NAMALWA (cell line): ENCODE data around the gene ITPRID1.

Experiments used
- DNase-seq: peaks from one replicate; pipeline ENCODE4 v3.0.0-alpha.2; 2015; ENCODE audit warnings: low spot score

The ITPRID1 gene

DNA sequence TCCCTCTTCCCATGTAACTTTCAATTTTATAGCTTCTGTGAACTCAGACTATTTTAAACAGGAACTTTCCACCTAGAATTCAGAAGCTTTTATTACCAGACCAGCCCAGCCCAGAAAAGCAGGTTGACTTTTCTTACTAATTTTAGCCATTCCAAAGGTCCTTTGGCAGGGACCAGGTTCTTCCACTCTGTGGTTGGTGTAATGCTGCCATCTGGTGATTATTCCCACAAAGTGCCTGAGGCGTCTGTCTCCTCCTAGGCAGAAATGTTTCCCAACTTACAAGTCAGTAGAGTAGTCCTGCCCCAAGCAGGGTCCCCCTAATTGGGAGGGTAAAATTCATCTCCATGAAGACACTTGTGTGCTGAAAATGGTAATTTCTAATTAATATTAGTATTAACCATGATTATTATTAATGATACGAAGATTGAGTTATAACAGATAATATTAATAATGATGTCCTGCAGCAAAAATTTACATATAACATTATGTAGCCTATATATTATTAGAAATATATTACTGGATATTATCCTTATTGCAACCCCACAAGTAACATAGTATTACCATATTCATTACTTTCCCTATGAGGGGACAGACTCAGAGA lies 120.1 kb downstream of the ITPRID1 start:
- peak; percentile 42 for DNase-seq

DNA sequence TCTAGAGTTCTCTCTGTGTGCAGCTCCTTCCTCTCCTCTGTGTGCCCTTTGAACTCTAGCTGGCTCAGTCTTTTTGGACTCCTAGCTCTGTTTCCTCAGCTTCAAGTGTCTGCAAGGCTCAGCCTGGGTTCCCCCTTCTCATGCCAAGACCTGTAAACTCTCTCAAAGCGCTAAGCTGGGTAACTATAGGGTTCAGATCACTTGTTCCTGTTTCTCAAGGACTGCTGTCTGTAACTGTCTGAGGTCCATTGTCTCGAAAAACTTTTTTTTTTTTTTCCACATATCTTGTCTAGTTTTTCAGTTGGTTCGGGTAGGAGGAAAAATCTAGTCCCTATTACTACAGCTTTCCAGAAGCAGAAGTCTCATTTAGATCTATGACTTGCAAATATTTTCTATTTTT lies 126.5 kb downstream of the ITPRID1 start:
- DNase-seq = no peak

DNA sequence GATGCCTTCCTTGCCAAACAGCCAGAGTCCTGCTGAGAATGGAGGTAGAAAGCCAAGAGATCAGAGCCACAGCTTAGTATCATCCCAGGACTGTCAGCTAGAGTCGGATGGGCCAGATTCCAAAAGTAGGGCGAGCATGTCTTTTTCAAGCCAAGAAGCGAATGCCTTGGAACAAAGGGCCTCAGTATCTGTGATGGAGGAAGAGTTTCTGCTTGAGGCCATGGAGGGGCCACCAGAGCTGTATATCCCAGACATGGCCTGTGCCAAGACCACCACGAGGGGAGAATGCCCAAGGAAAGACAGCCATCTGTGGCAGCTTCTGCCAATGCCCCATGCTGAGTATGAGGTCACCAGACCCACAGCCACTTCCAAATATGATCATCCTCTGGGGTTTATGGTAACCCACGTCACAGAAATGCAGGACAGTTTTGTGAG lies 128.8 kb downstream of the ITPRID1 start:
- no peak for DNase-seq

DNA sequence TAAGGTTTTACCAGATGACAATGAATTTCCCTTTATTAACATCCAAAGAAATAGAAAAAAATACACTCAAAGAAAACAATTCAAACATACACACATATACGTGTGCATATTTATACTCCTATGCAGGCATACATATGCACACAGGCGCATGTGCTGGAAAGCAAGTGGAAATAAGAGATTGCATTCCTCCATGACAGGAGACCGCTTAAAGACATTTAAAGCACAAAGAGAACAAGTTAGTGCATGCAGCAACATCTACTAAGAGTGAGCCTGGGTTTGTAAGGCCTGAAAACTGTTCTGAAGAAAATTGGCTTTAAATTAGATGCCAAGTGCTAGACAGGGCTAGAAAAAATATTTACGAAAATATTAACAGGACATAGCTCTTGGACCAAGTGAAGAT lies 133.1 kb downstream of the ITPRID1 start:
- no peak for DNase-seq

DNA sequence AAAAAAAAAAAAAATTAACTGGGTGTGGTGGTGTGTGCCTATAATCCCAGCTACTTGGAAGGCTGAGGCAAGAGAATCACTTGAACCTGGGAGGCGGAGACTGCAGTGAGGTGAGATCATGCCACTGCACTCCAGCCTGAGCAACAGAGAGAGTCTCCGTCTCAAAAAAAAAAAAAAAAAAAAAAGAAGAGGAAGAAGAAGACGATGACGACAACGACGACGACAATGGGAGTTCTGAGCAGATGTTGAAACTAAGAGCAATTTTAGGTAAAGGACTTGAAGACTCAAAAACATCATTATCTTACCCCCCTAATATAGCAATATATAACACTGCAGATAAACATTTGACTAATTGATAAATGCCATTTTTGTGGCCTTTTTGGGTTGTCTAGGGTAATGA lies 133.6 kb downstream of the ITPRID1 start:
- DNase-seq = no peak

DNA sequence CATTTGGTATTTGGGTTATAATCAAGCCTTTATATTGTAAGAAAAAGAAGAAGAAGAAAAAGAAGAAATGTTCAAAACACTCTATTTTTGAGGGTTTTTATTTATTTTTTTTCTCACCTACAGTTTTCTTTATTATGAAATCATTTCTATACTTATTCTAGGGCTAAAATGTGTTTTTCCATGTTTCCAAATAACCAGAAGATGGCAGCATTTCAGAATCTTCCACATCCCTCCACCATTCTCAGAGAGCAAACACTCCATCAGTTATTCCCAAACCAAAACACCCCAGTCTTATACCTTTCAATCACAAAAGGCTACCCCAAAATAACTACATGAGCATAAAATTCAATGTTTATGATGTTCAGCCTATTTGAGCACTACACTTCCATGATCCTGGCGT lies 134.4 kb downstream of the ITPRID1 start:
- DNase-seq = no peak

DNA sequence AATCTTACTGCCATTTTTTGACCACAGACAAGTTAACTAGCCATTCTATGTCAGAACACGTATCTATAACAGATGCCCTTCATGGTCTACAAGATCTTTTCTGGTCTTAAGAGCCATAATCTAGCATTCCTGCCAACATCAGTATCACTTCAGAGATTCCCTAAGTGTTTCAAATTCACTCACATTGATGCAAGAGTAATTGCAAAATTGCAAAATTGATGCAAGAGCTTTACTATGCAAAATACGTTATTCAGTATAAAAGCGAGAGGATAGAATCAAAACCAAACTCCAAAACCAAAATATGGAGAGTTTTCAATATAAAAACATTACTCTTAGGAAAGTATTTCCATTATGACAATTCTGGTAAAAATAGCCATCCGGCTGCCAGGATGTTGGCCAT lies 135.0 kb downstream of the ITPRID1 start:
- no peak for DNase-seq

DNA sequence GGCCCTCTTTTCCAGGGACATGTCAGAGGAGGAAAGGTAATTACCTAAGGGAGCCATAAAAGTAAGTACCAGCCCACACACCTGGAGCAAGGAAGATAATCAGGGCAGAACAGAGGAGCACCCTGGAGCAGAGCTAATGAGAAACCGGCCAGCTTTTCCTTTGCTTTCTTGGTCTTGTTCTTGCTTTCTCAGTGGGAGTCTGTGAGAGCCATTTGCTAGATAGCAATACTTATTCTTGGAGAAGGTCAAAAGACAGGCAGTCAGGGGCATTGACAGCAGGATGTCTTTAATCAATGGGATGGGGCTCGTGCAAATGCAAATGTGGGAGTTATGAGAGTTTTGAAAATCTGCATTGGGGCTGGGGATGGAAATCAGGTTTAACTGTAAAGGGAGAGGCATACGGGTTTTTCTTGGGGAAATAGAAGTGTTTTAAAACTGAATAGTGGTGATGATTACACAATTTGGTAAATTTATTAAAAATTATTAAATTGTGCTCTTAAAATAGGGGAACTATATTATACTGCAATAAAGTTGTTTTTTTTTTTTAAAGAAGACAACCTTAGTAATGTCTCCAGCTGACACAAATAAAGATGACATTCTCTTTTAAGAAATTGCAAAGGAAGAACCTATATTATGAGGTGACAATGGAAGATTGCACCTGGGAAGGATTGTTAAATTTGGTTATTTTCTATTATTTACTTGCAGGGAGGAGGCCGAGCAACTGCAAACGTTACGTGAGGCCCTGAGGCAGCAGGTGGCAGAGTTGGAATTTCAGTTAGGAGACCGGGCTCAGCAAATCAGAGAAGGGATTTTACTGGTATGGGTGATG lies 137.6 kb downstream of the ITPRID1 start:
- DNase-seq = no peak

DNA sequence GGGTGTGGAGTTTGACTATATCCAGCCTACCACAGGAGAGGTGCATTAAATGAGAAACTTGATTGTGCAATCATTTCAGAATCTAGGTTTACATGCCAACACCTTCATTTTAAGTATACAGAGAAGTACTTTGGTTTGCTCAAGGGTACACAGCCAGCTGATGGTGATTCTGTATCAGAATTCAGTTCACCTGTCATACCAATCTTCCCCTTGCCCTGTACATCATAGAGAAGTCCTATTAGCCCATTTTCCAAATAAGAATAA lies 138.1 kb downstream of the ITPRID1 start:
- DNase-seq = no peak

DNA sequence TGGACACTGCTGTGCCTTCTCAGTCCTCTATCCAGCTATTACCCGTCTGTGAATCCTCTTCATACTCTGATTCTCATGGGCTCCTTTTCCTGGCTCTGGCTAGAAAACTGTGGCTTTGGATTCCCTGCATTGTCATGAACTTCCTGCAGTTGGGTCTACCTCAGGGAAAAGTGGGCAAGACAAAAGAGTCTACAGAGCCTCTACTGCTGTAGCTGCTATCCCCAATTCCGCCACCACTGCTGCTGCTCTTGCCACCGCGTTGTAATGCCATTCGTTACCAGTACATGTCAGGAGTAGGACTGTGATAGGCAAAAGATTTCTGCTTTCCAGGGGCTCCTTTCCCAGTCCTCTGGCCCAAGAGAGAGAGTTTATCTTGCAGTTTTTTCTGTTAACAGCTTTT lies 149.2 kb downstream of the ITPRID1 start:
- peak; percentile 13 for DNase-seq

DNA sequence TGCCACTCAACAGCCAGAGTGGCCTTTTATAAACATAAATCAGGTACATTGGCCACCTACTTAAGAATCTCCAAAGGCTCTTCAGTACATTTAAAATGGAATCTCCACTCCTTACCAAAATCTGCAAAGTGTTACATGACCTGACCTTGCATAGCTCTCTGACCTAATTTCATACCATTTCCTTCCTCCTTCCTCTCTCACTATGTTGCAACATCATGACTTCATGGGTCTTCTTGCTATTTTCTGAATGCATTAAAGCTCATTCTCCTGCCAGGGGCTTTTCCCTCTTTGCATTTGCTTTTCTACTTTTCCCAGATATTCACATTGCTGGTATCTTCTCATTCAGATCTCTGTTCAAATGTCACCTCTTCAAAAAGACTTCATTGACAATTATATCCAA lies 151.0 kb downstream of the ITPRID1 start:
- no peak for DNase-seq

DNA sequence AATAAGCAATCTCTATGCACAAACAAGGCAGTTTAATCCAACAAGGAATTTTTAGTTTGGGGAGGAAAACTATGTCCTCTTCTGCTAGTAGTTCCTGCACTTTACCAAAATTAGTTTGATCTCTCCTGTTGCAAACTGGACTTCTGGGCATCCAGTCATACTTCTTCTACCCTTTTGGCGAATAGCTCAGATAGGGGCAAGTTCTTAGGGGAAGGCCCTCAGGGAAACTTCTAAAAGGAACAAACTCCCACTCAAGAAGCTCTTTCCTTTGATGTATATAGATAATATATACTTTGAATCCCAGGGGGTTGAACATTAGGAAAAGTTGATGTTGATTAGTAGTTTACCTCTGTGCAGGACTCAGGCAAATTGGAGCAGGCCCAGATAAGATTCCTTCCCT lies 151.7 kb downstream of the ITPRID1 start:
- DNase-seq = no peak

DNA sequence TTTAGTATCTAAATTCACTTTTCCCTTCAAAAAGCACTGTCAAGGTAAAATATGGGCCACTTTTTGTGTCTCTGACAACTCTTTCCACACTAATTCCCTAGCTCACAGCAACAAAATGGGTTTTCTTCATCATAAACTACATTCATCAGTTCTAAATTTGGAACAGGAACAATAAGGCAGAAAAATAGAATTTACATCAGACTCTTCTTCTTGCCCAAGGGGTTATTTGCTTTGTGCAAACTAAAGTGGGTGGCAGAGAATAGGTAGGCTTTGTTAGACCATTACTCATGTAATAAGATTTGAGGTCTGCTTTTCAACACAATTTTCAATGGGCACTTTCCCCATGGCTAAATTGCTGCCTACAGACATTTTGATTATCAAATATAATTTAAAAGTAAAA lies 155.6 kb downstream of the ITPRID1 start:
- DNase-seq = no peak

DNA sequence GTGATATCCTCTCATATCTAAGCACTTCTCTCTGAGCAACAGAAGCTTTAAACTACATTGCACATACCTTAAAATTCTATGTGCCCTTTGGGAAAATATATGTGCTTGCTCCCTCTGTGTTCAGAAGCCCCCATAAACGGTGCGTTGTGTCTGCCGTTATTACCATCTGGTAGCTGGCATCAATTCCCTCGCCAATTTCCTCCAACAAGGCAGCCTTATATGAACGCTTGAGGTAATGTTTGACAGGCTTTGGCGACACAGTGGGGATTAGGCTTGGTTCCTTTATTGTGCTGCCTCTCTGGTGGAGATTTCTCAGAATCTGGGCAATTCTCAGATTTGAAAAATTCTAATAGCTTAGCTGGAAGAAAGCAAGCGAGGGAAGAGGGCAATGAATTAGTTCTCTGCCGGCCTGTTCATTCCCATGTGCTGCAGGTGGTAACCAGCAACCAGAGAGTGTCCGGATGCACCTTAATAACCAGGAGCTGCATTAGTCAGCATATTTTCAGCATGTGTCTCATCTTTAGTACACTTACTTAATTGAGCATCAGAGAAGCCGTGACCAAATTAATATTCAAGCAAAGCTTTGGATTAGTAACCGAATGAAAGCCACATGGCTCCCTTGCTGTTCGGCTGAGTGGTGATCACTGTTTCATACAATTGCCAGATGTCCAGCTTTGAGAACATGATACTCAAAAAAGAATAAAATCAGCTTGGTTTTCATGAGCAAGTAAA lies 165.8 kb downstream of the ITPRID1 start:
- DNase-seq = no peak

DNA sequence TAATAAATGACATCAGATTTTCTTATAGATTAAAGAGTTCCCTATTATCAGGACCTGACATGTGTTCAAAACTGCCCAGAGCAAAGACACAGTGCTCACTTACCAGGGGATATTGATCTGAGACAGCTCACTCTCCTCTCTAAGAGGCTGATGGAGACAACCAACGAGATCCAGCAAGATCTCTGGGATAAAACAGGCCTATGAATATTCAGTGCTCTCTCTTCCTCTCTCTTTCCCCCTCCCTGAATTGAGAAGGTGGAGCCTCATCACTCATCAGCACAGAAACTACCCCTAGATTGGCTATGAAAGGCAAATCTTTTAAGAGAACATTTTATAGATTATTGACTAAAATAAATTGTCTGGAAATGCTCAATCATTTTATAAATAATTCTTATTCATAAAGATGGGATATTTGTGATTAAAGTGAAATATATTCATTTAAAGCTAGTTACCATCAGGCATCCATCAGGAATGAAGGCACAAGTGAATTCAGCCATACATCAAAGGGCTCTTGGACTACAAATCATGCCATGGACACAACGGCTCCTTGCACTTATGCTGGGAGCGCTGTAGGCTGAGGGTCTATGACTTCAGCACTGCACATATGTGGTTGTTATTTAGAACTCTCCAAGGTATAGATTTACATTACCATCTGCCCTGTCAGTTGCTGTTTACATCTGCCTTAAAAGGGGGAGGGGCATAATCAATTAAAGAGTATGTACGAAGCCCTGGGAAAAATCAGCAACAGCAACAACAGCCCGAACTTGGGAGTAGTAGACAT lies 169.7 kb downstream of the ITPRID1 start:
- no peak for DNase-seq

DNA sequence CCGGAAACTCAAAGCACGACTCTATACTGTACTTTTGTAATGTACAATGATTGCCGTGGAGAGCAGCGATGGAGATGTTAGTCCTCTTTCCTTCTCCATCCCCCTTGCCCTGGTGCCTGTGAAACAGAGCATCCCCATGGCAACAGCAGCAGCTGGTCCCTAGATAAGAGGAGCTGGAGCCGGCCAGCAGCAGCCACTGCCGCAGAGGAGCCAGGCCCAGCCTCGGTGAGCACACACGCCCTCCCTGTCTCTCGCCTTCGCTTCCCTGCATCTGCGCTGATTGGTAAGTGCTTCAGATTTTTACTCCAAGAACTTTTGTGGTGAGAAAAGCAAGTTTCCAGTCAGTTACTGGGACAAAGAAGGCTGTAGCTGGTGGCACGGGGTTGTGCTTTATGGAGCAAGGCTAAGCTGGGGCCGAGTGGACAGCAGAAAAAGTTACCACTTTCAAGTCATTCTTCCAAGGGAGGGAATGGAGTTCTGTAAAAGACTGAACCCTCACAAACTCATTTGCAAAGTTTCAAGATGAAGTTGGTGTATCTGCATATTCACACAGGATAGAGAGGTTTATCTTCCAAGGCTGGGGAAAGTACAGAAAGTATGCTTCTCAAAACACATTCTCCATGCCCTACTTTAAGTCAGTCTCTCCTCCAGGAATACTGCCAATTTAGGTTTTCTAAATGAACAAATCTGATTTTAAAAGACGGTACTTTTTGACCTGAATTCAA lies 173.3 kb downstream of the ITPRID1 start, which contains the start of gene PPP1R17:
PPP1R17 (plus strand) TSS at position 192 of the 725 bp plus-strand sequence. CDS start 5,227 bp downstream, outside the sequence.
- no peak for DNase-seq

DNA sequence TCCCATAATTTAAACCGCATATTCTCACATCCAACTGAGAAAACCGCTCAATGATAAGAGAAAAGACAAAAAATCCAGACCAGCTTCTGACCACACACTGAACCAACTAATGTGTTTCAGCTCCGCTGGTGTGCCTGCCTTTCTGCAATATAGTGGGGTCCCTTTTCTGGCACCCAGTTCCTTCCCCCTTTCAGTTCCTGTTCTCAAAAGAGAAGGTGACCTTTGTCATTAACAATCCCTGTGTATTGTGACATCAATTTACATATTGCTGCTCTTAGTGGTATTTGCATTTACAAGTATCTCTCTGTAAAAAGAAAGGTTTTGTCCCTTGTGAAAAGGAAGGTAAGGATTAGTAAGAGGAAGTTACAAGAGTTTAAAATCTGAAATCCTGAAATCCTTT lies 174.5 kb downstream of the ITPRID1 start:
- DNase-seq = no peak

DNA sequence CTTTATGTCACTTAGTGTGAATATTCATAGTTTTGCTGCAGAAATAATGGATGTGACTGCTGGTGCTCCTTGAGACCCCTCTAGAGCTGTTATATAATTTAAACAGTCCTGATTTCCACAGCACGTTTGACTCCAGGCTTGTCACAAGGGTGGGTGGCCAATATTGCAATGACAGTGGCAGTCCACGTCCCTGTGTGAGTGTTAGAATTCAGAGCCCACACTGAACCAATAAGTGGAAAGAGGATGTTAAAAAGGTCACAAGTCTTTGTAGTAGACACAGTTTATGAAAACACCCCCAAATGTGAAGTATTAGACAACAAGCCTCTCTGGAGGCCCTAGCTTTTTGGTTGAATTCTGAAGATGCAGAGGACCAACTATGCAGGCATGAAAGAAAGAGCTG lies 175.1 kb downstream of the ITPRID1 start:
- DNase-seq = no peak

DNA sequence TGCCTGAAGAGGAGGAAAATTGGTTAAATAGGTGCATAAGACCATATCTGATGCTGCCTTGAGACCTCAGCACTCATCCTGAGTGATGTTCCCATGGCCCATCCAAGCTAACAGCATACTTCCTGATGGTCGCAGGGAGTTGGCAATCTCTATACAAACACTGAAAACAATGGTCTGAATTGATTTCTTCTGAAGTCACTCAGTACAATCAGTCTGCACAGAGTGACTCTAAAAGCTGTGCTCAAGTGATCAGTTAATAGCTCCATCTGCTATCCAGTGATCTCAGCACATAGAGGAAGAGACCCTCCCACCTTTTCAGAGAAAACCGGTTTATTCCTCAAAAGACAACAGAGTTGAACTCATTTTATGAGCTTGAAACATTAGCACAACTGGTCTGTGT lies 177.0 kb downstream of the ITPRID1 start:
- DNase-seq = no peak

DNA sequence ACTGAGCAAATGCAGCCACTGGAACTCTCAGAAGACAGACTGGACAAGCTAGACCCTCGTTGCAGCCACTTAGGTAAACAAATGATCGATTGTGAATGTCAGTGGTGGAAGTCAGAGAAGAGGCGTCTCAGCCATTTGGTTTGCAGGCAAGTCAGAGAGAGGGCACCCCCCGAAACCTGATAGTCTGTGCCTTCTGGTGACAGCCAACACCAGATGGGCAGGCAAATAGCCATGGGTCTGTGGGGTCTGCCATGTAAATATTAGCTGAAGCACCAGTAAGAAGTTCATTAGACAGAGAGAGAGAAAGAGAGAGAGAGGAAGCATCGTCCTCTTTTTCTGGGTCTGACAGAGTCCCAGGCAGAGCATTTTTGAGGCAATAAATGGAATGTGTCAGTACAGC lies 178.6 kb downstream of the ITPRID1 start:
- no peak for DNase-seq

DNA sequence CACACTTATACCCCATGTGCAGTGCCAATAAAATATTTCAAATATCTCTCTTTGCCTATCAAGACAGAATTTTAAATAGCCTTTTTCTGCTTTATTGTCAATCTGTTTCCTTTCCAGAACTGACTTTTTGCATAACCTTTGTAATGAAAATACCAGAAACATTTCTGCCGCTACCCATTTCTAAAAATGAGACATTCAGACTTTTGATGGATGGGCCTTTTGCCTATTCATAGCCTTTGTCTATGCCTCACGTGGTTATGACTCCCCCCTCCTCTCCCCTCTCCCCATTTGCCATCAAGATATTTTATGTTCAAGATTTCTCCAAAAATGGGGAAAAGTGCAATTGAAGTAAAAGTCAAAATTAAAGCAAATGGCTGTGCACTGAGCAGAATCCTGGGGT lies 179.0 kb downstream of the ITPRID1 start:
- no peak for DNase-seq
